ENCODE results near the gene TRIM8. TPM values are rescaled to one million over a fixed set of nuclear protein-coding genes. Genes with fewer than 3 reads are reported as not detected.

The TRIM8 gene
- total RNA-seq, 2 experiments from 2014 or later = 39.5 to 39.8 TPM

DNA sequence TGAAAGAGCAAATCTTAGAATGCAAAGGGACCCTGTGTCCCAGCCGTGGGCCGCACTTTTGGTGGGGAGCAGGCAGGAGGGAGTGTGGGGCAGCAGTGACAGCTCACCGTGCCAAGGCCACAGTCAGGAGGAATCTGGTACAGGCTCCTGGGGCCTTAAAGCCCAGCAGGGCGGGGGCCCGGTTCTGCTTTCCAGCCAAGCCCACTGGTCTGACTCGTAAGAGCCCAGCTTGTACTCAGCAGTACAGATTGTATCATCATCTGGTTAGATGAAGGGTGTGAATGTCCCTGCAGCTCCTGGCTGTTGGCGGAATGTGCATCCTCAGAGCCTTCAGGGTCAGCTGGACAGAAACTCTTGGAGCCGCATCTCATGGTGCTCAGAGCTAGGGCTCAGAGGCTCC is 30.5 kb upstream of the TRIM8 start:
- intact Hi-C loops (cut with micrococcal nuclease) = no loop called here
- DNase-seq (no peak), ATAC-seq (no peak)
- CTCF ChIA-PET = interaction anchor here (0.8 to 3.1 kb wide), 7 partner anchors 8 to 56 kb away, joined by 3 to 12 read pairs (median 3); no protein-coding TSS in a partner anchor
- Mint-ChIP-seq H3K4me3 (no peak overlapping the region), H3K36me3 (ENCODE audit: low read depth) (peaks cover 4% of the 10 kb centered on the region), H3K27ac (peak overlapping the region; percentile 94), H3K27me3 (no peaks in the 10 kb centered on the region), H3K4me1 (ENCODE audit: low read depth) (peaks cover 32% of the 10 kb centered on the region), H3K9me3 (no peaks in the 10 kb centered on the region)
- POLR2A ChIA-PET = interaction anchor here (0.6 to 1.9 kb wide), 2 partner anchors 12 to 204 kb away, joined by 3 to 5 read pairs; no protein-coding TSS in a partner anchor
- TF ChIP-seq, protein P1, sequence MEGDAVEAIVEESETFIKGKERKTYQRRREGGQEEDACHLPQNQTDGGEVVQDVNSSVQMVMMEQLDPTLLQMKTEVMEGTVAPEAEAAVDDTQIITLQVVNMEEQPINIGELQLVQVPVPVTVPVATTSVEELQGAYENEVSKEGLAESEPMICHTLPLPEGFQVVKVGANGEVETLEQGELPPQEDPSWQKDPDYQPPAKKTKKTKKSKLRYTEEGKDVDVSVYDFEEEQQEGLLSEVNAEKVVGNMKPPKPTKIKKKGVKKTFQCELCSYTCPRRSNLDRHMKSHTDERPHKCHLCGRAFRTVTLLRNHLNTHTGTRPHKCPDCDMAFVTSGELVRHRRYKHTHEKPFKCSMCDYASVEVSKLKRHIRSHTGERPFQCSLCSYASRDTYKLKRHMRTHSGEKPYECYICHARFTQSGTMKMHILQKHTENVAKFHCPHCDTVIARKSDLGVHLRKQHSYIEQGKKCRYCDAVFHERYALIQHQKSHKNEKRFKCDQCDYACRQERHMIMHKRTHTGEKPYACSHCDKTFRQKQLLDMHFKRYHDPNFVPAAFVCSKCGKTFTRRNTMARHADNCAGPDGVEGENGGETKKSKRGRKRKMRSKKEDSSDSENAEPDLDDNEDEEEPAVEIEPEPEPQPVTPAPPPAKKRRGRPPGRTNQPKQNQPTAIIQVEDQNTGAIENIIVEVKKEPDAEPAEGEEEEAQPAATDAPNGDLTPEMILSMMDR (IDR thresholded peaks at IDR 0.05) = no peak

DNA sequence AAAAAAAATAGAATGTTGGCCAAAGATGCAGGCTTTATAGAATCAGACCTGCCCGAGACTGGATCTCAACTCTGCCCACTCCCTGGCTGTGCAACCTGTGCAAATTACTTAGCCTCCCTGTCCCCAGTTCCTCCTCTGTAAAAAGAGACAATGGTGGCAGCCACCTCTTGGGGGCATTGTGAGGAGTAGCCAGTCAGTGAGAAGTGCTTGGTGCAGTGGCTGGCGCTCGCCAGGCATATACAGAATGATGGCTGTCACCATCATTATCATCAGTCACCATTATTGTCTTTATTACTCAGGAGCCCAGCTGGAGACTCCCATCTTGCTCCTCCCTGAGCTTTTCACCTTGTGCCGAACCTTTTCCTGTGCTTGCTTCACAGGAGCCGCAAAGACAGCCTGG is 29.4 kb upstream of the TRIM8 start:
- Mint-ChIP-seq H3K4me3 (no peak overlapping the region), H3K9me3 (no peaks in the 10 kb centered on the region), H3K36me3 (ENCODE audit: low read depth) (peaks cover 4% of the 10 kb centered on the region), H3K4me1 (ENCODE audit: low read depth) (peaks cover 30% of the 10 kb centered on the region), H3K27ac (no peak overlapping the region), H3K27me3 (no peaks in the 10 kb centered on the region)
- ChIA-PET POLR2A (no interaction called here), CTCF (interaction anchor here (0.8 to 3.1 kb wide), 6 partner anchors 9 to 55 kb away, joined by 3 to 12 read pairs (median 4); no protein-coding TSS in a partner anchor)
- intact Hi-C loops (cut with micrococcal nuclease) = no loop called here
- TF ChIP-seq, protein P1 (IDR thresholded peaks at IDR 0.05) = no peak
- no peak for ATAC-seq
- DNase-seq = no peak

DNA sequence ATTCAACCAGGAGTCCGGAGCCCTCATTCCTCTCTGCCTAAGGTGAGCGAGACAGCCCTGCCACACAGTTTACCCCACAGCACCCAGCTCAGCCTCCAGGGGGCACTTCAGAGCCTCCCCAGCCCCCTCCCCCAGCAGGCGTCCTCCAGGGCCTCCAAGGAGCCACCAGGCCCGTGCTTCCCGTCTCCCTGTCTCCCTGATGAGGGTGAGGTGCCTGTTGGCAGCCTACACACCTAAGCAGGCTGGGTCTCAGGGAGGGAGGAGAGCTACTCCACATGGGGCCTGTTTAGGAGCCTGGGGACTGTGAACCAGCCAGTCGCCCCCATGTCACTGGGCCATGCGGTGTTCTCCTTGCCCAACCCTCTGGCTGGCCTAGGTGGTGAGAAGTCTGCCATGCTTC is 28.9 kb upstream of the TRIM8 start:
- ATAC-seq (no peak), DNase-seq (peak; percentile 56)
- Mint-ChIP-seq H3K27me3 (no peaks in the 10 kb centered on the region), H3K9me3 (no peaks in the 10 kb centered on the region), H3K4me3 (no peak overlapping the region), H3K36me3 (ENCODE audit: low read depth) (peaks cover 4% of the 10 kb centered on the region), H3K4me1 (ENCODE audit: low read depth) (peaks cover 30% of the 10 kb centered on the region), H3K27ac (no peak overlapping the region)
- intact Hi-C loops (cut with micrococcal nuclease) = no loop called here
- CTCF ChIA-PET = interaction anchor here (0.8 to 3.1 kb wide), 7 partner anchors 9 to 54 kb away, joined by 3 to 12 read pairs (median 4); no protein-coding TSS in a partner anchor
- TF ChIP-seq, protein P1 (IDR thresholded peaks at IDR 0.05) = peak; percentile 39
- POLR2A ChIA-PET = no interaction called here

DNA sequence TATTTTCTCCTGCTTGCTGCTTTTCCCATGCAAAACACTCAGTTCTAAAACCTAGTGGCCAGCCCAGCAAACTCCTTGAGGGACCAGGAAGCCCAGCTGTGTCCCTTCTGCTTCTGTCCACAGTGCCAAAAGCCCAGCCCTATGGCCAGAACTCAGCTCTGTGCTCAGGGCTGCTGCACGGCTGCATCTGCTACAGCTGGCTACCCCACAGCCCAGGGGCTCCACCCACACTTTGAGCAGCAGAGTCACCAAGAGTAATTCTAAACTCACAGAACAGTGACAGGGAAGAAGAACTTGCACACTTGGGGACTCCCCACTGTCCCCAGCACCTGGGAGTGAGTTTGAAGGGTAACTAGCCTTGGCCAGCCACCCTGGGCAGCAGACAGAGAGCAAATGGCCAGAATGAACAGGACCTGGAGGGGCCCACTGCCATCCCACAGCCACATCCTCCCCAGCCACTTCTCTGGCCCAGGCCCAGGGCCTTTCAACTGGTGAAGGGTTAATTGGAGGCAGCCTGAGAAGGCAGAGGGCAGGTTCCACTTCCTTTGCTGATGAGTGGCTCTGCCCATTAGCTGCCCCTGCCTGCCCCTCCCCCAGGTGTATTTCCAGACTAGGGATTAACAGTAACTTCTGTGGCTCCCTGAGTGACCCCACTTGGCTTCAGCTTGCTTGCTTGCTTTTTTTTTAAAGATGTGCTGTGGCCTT is 28.1 kb upstream of the TRIM8 start:
- H3K36me3 Mint-ChIP-seq (ENCODE audit: low read depth) = peaks cover 4% of the 10 kb centered on the region
- no peaks in the 10 kb centered on the region for H3K9me3 Mint-ChIP-seq
- H3K4me1 Mint-ChIP-seq (ENCODE audit: low read depth) = peaks cover 24% of the 10 kb centered on the region
- TF ChIP-seq, protein P1 (IDR thresholded peaks at IDR 0.05) = no peak
- H3K4me3 Mint-ChIP-seq = no peak overlapping the region
- POLR2A ChIA-PET = no interaction called here
- H3K27ac Mint-ChIP-seq = no peak overlapping the region
- no peaks in the 10 kb centered on the region for H3K27me3 Mint-ChIP-seq
- ATAC-seq (no peak), DNase-seq (no peak)
- intact Hi-C loops (cut with micrococcal nuclease) = no loop called here
- CTCF ChIA-PET = interaction anchor here (1.8 to 3.1 kb wide), 3 partner anchors 32 to 53 kb away, joined by 4 to 12 read pairs (median 4); no protein-coding TSS in a partner anchor

DNA sequence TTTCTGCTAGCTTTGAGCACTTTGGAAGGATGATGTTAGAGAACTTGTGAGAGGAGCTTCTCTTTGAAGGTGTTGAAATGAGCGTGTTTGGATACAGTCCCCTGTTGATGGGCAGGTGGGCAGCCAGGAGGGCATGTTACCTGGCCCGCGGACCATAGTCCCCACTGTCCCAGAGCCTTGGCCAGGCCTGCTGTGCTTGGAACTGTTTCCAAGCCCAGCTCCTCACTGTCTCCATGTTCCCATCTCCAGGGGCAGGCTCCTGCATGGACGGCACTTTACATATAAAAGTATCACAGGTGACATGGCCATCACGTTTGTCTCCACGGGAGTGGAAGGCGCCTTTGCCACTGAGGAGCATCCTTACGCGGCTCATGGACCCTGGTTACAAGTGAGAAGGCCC is 27.2 kb upstream of the TRIM8 start:
- ATAC-seq = no peak
- no peak overlapping the region for H3K4me3 Mint-ChIP-seq
- POLR2A ChIA-PET = no interaction called here

More for the DNA sequence above, 27.2 kb upstream of the TRIM8 start:
- Mint-ChIP-seq H3K36me3 (ENCODE audit: low read depth) (peaks cover 4% of the 10 kb centered on the region), H3K27ac (no peak overlapping the region), H3K27me3 (no peaks in the 10 kb centered on the region), H3K9me3 (no peaks in the 10 kb centered on the region), H3K4me1 (ENCODE audit: low read depth) (peaks cover 18% of the 10 kb centered on the region)
- intact Hi-C loops (cut with micrococcal nuclease) = no loop called here
- TF ChIP-seq, protein P1 (IDR thresholded peaks at IDR 0.05) = no peak
- no peak for DNase-seq
- CTCF ChIA-PET = interaction anchor here (1.8 to 1.9 kb wide), 2 partner anchors 33 to 35 kb away, joined by 4 read pairs; no protein-coding TSS in a partner anchor
